HepG2 (cell line): ENCODE measurements around the gene FAF2. TPM values are rescaled to one million over a fixed set of nuclear protein-coding genes. Genes with fewer than 3 reads are reported as not detected.

Experiments used
- ATF7-NPFF ChIP-seq: sonication (generic); formaldehyde crosslinking; IDR thresholded peaks from 2 replicates; pipeline ENCODE4 v1.8.1; 2023; ENCODE audit warnings: mild to moderate bottlenecking, low read depth, missing genetic modification reagents, moderate library complexity
- CBX5 ChIP-seq: sonication (generic); formaldehyde crosslinking; IDR thresholded peaks from 2 replicates; pipeline ENCODE4 v1.4.0; 2020; ENCODE audit warnings: missing genetic modification reagents, borderline replicate concordance
- CCAR2 ChIP-seq: fragments of 200-400 bp; formaldehyde crosslinking; optimal IDR thresholded peaks from 2 replicates; pipeline ENCODE3; 2018; ENCODE audit warnings: low read depth, mild to moderate bottlenecking, low read length, moderate library complexity
- CREBL2 ChIP-seq: sonication (generic); formaldehyde crosslinking; IDR thresholded peaks from 2 replicates; pipeline ENCODE4 v1.8.1; 2023; ENCODE audit warnings: missing genetic modification reagents, mild to moderate bottlenecking, borderline replicate concordance
- DMAP1 ChIP-seq: IDR thresholded peaks from 2 replicates; pipeline ENCODE4 v1.6.1; 2016
- GMEB2 ChIP-seq: IDR thresholded peaks from 2 replicates; pipeline ENCODE4 v1.6.1; 2016; ENCODE audit warnings: missing biosample characterization, missing genetic modification reagents, low read depth
- KDM2A ChIP-seq: sonication (generic); formaldehyde crosslinking; IDR thresholded peaks from 2 replicates; pipeline ENCODE4 v1.4.0; 2020; ENCODE audit warnings: low read depth, missing genetic modification reagents, borderline replicate concordance
- MEIS2 ChIP-seq: sonication (generic); formaldehyde crosslinking; IDR thresholded peaks from 2 replicates; pipeline ENCODE4 v1.9.0; 2021; ENCODE audit warnings: mild to moderate bottlenecking, missing genetic modification reagents
- NFKBIZ ChIP-seq: IDR thresholded peaks from 2 replicates; pipeline ENCODE4 v1.6.1; 2018; ENCODE audit warnings: missing genetic modification reagents, missing compliant biosample characterization
- NR0B2 ChIP-seq: sonication (generic); formaldehyde crosslinking; IDR thresholded peaks from 2 replicates; pipeline ENCODE4 v1.4.0; 2020; ENCODE audit warnings: mild to moderate bottlenecking, missing genetic modification reagents
- PATZ1 ChIP-seq: sonication (generic); formaldehyde crosslinking; IDR thresholded peaks from 2 replicates; pipeline ENCODE4 v1.4.0; 2020; ENCODE audit warnings: missing genetic modification reagents
- POGK ChIP-seq: sonication (generic); formaldehyde crosslinking; conservative IDR thresholded peaks from 2 replicates; pipeline ENCODE4 v1.8.0; 2022; ENCODE audit warnings: mild to moderate bottlenecking, moderate library complexity, missing genetic modification reagents
- SSRP1 ChIP-seq: IDR thresholded peaks from 2 replicates; pipeline ENCODE4 v1.6.1; 2016; ENCODE audit warnings: control low read depth
- TCF12 ChIP-seq, 2 experiments: fragments of 450-650 bp in 1 of 2; sonication (generic) in 1 of 2; formaldehyde crosslinking in 1 of 2; IDR thresholded peaks; 2 replicates each; pipeline versions ENCODE4 v1.6.1 to v1.8.0; 2017 to 2022; ENCODE audit warnings: antibody characterized with exemption in 1 of 2, mild to moderate bottlenecking in 1 of 2, missing genetic modification reagents in 1 of 2, moderate library complexity in 1 of 2
- TSC22D2 ChIP-seq: sonication (generic); formaldehyde crosslinking; IDR thresholded peaks from 2 replicates; pipeline ENCODE4 v1.5.1; 2020; ENCODE audit warnings: missing genetic modification reagents, mild to moderate bottlenecking, borderline replicate concordance
- ZKSCAN1 ChIP-seq: fragments of 150-350 bp; IDR thresholded peaks from 2 replicates; pipeline ENCODE4 v1.6.1; 2014; ENCODE audit warnings: low read length
- ZNF253 ChIP-seq: sonication (generic); formaldehyde crosslinking; IDR thresholded peaks from 2 replicates; pipeline ENCODE4 v1.8.0; 2022; ENCODE audit warnings: mild to moderate bottlenecking, missing genetic modification reagents, borderline replicate concordance
- ZNF275 ChIP-seq: sonication (generic); formaldehyde crosslinking; IDR thresholded peaks from 2 replicates; pipeline ENCODE4 v1.8.0; 2022; ENCODE audit warnings: missing genetic modification reagents, mild to moderate bottlenecking, inconsistent platforms, borderline replicate concordance
- ZNF329 ChIP-seq: sonication (generic); formaldehyde crosslinking; IDR thresholded peaks from 2 replicates; pipeline ENCODE4 v1.9.0; 2021; ENCODE audit warnings: low read depth, mild to moderate bottlenecking, missing genetic modification reagents
- ZNF563 ChIP-seq: sonication (generic); formaldehyde crosslinking; IDR thresholded peaks from 2 replicates; pipeline ENCODE4 v1.8.0; 2022; ENCODE audit warnings: mild to moderate bottlenecking, moderate library complexity, missing genetic modification reagents
- ZNF572 ChIP-seq: sonication (generic); formaldehyde crosslinking; IDR thresholded peaks from 2 replicates; pipeline ENCODE4 v1.5.1; 2020; ENCODE audit warnings: mild to moderate bottlenecking, missing genetic modification reagents
- ZZZ3 ChIP-seq: sonication (generic); formaldehyde crosslinking; IDR thresholded peaks from 2 replicates; pipeline ENCODE4 v1.4.0; 2020; ENCODE audit warnings: missing genetic modification reagents, mild to moderate bottlenecking, borderline replicate concordance
- polyA plus RNA-seq, 8 experiments: library from polyadenylated mRNA; depleted of rRNA in 3 of 8; stranded (reverse) in 7 of 8; unstranded in 1 of 8; fragments of >200 nt; fragmentation: Illumina TruSeq in 4 of 8; extraction: Trizol in 4 of 8; gene quantifications; 2 replicates each; pipeline versions ENCODE4 v1.2.1 to v1.2.3, GENCODE V29; 2011 to 2016; ENCODE audit warnings: low read depth in 4 of 8, missing spikeins in 1 of 8, mixed read lengths in 1 of 8; ENCODE audit not compliant: insufficient read depth in 1 of 8
- total RNA-seq, 5 experiments: library from RNA; depleted of rRNA; stranded (reverse); fragments of >200 nt; fragmentation: Illumina TruSeq; extraction: Trizol; gene quantifications; 2 replicates each; pipeline ENCODE4 v1.2.3, GENCODE V29; 2016; ENCODE audit warnings: low read depth in 1 of 5

Gene FAF2
- total and polyA plus RNA-seq, 2 of the 13 experiments (the other 11 are each of a cell fraction or from before 2014, with no cell fraction given) = 27.8 to 34.3 TPM

GRCh38 chr5:176447978-176448608, at the start of gene FAF2 (continued):
- TF ChIP-seq ZNF275 (CRISPR knock-in tag) (peak; percentile 41; the same call in 1 of the 2 replicates), ZNF253 (CRISPR knock-in tag) (no peak), TCF12 (IDR thresholded peaks at IDR 0.05) (no peak), TCF12 (CRISPR knock-in tag; IDR thresholded peaks at IDR 0.05) (0 out of 2 replicates have a peak, but pooled peaks have one; percentile 40), POGK (CRISPR knock-in tag) (0 out of 2 replicates have a peak, but pooled peaks have one; percentile 22), KDM2A (CRISPR knock-in tag) (peak; percentile 42; the same call in 1 of the 2 replicates), NFKBIZ (CRISPR knock-in tag) (no peak), SSRP1 (peak; percentile 81), CCAR2 (no peak), ZNF563 (CRISPR knock-in tag) (peak; percentile 56; the same call in 1 of the 2 replicates), MEIS2 (CRISPR knock-in tag) (peak; percentile 4; the same call in 1 of the 2 replicates), TSC22D2 (CRISPR knock-in tag) (no peak), ZKSCAN1 (no peak), DMAP1 (CRISPR knock-in tag) (peak; percentile 70; the same call in 1 of the 2 replicates), ZNF329 (no peak), ZNF572 (CRISPR knock-in tag) (peak; percentile 40; the same call in 1 of the 2 replicates), ATF7-NPFF (CRISPR knock-in tag) (peak; percentile 37; the same call in 1 of the 2 replicates), CBX5 (peak; percentile 27; the same call in 1 of the 2 replicates), ZZZ3 (peak; percentile 70; the same call in 1 of the 2 replicates), CREBL2 (CRISPR knock-in tag) (no peak), GMEB2 (CRISPR knock-in tag) (peak; percentile 74), NR0B2 (CRISPR knock-in tag) (no peak; the same call in none of the 2 replicates), PATZ1 (CRISPR knock-in tag) (peak; percentile 85)
